GM23338 (cell line): ENCODE measurements around the gene VPREB3.

Experiments
- CREB1 ChIP-seq: fragments of 250-450 bp; sonication (Bioruptor Pico); IDR thresholded peaks from 2 replicates; pipeline ENCODE4 v1.5.0; 2020; ENCODE audit warnings: low read depth, mild to moderate bottlenecking, moderate library complexity
- EZH2 ChIP-seq: fragments of 200-600 bp; sonication (generic); IDR thresholded peaks from one replicate; pipeline ENCODE4 v1.8.0; 2017; ENCODE audit warnings: antibody characterized with exemption, mild to moderate bottlenecking, low read depth; ENCODE audit not compliant: unreplicated experiment
- EZH2phosphoT487 ChIP-seq: fragments of 200-600 bp; sonication (generic); IDR thresholded peaks from one replicate; pipeline ENCODE4 v1.8.1; 2018; ENCODE audit warnings: antibody characterized with exemption; ENCODE audit not compliant: unreplicated experiment
- JUNB ChIP-seq: IDR thresholded peaks from one replicate; pipeline ENCODE4 v1.6.1; 2016; ENCODE audit warnings: antibody characterized with exemption; ENCODE audit not compliant: unreplicated experiment
- POLR2AphosphoS5 ChIP-seq: IDR thresholded peaks from 2 replicates; pipeline ENCODE4 v1.6.1; 2016; ENCODE audit warnings: antibody characterized with exemption, low read depth
- STAT1 ChIP-seq: IDR thresholded peaks from one replicate; pipeline ENCODE4 v1.6.1; 2016; ENCODE audit warnings: antibody characterized with exemption; ENCODE audit not compliant: unreplicated experiment
- ZNF114 ChIP-seq: fragments of 250-450 bp; sonication (Bioruptor Pico); IDR thresholded peaks from 2 replicates; pipeline ENCODE4 v1.5.0; 2020; ENCODE audit warnings: mild to moderate bottlenecking, moderate library complexity
- TF ChIP-seq, protein P1 (sequence below), 2 experiments: fragments of 200-600 bp in 1 of 2; sonication (generic) in 1 of 2; conservative IDR thresholded peaks; 2 replicates each; pipeline versions ENCODE4 v1.5.1 to v1.6.1; 2016 to 2017; ENCODE audit warnings: antibody characterized with exemption in 2 of 2, low read depth in 2 of 2, mild to moderate bottlenecking in 2 of 2, moderate library complexity in 1 of 2
- TF ChIP-seq, protein P2 (sequence below): IDR thresholded peaks from one replicate; pipeline ENCODE4 v1.6.1; 2018; ENCODE audit warnings: antibody characterized with exemption; ENCODE audit not compliant: unreplicated experiment

DNA sequence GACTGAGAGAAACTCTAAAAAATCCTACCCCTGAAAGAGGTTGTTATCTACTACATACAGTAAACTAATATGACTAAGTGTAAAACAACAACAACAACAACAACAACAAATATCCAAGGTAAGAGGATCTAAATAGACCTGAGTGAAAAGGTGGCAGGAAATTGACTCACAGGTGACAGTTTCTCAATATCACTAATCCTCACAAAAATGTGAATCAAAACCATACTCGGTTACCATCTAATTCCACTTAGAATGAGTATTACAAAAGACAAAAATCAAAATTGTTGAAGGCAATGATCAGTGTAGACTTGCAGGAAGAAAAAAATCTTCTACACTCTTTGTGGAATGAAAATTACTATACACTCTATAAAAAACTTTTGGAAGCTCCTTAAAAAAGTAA lies 46.0 kb downstream of the VPREB3 start:
- TF ChIP-seq EZH2phosphoT487 (no peak), POLR2AphosphoS5 (no peak), EZH2 (no peak), ZNF114 (CRISPR knock-in tag) (no peak), JUNB (no peak), STAT1 (no peak), CREB1 (CRISPR knock-in tag) (no peak)
- TF ChIP-seq, protein P1, sequence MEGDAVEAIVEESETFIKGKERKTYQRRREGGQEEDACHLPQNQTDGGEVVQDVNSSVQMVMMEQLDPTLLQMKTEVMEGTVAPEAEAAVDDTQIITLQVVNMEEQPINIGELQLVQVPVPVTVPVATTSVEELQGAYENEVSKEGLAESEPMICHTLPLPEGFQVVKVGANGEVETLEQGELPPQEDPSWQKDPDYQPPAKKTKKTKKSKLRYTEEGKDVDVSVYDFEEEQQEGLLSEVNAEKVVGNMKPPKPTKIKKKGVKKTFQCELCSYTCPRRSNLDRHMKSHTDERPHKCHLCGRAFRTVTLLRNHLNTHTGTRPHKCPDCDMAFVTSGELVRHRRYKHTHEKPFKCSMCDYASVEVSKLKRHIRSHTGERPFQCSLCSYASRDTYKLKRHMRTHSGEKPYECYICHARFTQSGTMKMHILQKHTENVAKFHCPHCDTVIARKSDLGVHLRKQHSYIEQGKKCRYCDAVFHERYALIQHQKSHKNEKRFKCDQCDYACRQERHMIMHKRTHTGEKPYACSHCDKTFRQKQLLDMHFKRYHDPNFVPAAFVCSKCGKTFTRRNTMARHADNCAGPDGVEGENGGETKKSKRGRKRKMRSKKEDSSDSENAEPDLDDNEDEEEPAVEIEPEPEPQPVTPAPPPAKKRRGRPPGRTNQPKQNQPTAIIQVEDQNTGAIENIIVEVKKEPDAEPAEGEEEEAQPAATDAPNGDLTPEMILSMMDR (conservative IDR thresholded peaks at IDR 0.05; ENCODE audit: low read depth in 2 of 2), result no peak
- TF ChIP-seq, protein P2, sequence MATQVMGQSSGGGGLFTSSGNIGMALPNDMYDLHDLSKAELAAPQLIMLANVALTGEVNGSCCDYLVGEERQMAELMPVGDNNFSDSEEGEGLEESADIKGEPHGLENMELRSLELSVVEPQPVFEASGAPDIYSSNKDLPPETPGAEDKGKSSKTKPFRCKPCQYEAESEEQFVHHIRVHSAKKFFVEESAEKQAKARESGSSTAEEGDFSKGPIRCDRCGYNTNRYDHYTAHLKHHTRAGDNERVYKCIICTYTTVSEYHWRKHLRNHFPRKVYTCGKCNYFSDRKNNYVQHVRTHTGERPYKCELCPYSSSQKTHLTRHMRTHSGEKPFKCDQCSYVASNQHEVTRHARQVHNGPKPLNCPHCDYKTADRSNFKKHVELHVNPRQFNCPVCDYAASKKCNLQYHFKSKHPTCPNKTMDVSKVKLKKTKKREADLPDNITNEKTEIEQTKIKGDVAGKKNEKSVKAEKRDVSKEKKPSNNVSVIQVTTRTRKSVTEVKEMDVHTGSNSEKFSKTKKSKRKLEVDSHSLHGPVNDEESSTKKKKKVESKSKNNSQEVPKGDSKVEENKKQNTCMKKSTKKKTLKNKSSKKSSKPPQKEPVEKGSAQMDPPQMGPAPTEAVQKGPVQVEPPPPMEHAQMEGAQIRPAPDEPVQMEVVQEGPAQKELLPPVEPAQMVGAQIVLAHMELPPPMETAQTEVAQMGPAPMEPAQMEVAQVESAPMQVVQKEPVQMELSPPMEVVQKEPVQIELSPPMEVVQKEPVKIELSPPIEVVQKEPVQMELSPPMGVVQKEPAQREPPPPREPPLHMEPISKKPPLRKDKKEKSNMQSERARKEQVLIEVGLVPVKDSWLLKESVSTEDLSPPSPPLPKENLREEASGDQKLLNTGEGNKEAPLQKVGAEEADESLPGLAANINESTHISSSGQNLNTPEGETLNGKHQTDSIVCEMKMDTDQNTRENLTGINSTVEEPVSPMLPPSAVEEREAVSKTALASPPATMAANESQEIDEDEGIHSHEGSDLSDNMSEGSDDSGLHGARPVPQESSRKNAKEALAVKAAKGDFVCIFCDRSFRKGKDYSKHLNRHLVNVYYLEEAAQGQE, result no peak
